Stimulated activated naive CD4-positive, alpha-beta T cell treated with Interleukin-2 at 50 U/mL for 16 hours (primary cell): Measurements from ENCODE around the gene OR8D2.

ENCODE experiments used
- DNase-seq: peaks from one replicate; lab custom pipeline; 2025; lab: John Stamatoyannopoulos, UW

OR8D2 gene, protein sequence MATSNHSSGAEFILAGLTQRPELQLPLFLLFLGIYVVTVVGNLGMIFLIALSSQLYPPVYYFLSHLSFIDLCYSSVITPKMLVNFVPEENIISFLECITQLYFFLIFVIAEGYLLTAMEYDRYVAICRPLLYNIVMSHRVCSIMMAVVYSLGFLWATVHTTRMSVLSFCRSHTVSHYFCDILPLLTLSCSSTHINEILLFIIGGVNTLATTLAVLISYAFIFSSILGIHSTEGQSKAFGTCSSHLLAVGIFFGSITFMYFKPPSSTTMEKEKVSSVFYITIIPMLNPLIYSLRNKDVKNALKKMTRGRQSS

DNA sequence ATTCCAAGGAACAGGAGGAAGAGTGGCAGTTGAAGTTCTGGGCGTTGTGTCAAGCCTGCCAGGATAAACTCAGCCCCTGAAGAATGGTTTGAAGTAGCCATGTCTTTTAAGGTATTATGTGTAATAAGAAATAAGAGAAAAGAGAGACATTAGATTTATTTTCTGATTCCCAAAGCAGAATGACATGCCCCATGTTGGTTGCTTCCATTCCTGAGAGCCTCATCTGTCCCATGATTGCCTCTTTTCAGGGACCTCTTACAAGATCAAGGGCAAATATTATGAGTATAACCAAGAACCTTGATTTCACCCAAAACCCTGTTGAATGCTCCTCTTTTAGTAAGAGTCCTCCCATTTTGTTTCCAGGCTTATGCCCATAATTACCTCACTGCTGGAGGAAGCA lies at the start of gene OR8D2:
Gene OR8D2, minus strand, starts transcription at position 101 of the 400 bp plus-strand sequence. Its CDS starts 0 bp downstream, at position 101.
- DNase-seq: no peak

DNA sequence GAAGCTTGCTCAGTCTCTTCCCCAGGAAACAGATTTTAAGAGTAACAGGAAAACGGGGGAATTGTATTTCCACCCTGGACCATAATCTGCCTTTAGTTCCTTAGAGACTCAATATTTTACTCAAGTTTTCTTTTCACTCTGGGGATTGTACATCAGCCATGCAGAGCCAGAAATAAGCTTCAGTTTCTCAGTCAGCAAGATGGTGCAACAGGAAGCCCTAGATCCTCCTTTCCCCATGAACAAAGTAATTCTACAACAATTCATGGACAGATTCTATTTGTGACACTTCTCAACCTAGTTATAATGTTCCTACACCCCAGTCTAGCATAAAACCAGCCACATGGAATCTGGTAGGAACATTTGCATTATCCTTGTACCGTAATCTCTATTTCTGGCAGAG lies 39.6 kb upstream of the OR8D2 start:
- no peak for DNase-seq

DNA sequence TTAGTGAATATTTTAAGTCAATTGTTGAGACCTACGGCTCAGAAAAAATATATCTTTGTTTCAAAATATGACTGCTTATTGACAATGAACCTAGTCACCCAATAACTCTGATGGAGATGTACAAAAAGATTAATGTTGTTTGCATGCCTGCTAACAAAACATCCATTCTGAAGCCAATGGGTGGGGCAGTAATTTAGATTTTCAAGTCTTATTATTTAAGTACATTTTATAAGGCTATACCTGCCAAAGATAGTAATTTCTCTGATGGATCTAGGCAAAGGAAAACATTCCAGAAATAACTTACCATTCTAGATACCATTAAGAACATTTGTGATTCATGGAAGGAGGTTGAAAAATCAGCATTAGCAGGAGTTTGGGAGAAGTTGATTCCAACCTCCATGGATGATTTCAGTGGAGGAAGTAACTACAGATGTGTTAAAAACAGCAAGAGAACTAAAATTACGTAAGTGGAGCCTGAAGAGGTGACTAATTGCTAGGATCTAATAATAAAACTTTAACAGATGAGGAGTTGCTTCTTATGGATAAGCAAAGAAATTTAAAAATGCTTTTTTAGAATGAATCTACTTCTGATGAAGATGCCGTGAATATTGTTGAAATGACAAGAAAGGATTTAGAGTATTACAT lies 26.4 kb upstream of the OR8D2 start:
- no peak for DNase-seq

DNA sequence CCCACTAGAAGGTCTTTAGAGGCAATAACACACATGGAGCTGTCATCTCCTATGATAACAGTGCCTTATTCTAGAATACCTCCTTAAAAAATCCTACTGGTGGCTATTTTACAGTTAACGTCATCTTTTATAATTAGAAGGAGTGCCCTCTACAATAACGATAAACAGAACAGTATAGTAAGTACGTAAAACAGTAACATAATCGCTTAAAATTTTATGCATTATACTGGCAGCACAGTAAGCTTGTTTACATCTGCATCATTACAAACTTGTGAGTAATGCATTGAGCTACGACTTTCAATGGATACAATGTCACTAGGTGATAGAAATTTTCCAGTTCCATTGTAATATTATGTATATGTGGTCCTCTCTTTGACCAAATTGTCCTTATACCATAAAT lies 24.3 kb upstream of the OR8D2 start:
- DNase-seq: no peak

DNA sequence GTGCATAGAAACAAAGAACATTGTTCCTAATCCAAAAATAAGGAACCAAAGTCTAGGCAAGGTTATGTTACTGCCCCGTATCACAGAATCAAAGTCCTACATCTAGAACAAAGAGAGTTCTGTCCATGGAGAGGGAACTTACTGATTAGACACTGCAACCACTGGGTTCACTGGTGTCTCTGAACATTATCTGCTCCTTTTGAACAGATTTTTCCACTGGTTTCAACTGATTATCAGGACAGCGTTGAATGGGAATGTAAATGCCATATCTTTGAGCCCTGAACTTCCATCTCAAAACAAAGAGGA lies 20.1 kb upstream of the OR8D2 start:
- DNase-seq: no peak

DNA sequence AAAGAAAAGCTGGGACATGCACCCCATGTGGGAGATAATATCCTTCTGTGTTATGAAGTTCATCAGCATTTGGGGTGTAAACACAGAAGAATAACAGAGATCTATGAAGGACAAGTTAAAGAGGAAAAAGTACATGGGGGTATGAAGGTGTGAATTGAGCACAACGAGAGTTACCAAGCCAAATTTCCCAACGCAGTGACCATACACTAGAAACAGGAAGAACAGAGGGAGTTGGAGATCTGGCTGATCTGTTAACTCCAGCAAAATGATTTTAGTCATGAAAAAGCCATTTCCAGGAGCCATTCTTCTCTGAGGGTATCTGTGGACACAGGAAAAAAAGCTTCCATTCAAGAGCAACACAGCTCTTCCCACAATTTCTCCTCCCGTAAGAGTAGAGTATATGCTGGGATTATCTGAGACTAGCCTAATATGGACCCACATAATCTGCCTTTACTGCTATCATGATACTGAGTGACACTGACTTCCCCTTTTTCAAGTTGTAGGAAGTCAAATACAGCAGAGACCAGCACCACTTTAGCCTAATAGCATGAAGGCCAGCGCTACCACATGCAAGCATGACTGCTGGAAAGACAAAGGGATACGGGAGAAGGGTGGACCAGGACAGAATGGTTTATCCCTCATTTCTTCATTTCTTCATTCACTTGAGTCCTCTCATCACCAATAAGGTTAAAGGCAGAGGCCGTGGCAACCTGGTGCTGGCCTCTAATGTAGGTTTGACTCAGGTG lies 19.6 kb upstream of the OR8D2 start:
- no peak for DNase-seq

DNA sequence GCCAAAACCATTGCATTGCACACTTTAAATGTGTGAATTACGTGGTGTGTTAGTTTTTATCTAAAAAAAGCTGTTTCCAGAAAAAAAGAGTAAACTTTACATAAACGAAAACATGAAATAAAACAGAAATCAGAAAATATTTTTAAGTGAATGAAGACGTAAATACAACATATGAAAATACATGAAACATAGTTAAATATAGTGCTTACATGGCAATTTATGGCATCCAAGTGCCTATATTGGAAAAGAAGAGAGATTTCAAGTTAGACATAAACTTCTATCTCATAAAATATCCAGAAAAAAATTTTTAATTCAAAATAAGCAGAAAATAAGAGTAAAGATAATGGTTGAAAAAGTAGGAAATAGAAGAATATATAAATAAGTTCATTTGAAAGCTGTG lies 11.9 kb upstream of the OR8D2 start:
- no peak for DNase-seq

DNA sequence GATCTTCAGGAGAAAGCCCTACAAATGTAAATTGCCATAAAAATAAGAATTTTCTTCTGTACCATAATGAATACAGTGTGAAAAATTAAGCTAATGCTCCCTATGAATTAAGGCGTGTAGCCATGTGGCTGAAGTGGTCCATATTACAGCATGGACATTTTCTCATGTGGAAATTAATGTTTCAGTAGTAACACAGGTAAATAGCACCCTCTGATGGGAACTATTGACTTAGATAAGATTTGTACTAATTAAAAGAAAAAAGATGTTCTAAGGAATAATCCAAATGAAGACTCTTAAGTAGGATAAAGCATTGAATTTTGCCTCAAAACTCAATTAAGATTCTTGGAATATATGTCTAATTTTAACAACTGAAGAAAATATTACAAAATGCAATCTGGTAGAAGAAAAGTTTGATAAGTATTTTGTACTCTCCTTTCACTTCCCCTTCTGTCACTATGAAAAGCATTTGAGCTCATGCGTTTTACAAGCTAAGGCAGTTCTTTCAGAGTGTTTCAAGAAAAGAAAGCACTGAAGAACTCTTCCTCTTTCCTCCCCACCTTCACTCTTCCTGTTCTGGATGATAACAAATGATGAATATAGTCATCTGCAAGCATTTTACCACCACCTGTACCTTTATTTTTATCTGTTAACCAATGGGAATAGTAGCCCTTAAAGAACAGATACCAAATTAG lies 9.9 kb upstream of the OR8D2 start:
- no peak for DNase-seq

DNA sequence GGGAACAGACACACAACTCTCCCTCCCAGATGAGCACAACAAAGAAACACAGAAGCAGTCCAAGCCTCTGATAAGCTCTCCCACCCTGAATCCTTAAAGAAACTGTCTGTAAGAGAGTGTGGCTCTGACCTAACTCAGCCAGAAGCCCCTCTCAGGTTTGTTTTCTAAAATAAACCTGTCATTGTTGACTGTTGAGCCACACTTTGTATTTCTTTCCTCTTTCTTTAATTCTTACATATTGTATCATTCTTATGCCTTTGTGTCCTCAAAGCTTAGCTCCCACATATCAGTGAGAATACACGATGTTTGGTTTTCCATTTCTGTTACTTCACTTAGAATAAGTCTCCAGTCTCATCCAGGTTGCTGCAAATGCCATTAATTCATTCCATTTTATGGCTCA lies 7.8 kb upstream of the OR8D2 start:
- no peak for DNase-seq

DNA sequence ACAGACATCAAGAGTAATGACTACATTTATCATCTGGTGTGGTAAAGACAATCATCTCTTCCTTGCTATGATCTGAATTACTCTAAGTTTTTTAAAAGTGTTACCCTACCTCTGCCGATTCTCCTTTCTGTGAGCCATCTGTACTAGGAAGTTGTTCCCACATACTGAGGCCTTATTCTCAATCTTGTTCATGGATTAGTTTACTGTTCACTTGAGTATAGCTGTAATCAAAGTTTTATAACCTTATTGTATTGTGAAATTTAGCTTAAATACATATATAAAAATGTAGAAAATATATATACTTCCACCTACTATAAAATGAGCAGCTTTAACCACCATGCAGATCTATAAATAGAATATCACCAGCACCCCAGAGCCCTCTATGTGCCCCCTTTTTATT lies 2.4 kb upstream of the OR8D2 start:
- no peak for DNase-seq

DNA sequence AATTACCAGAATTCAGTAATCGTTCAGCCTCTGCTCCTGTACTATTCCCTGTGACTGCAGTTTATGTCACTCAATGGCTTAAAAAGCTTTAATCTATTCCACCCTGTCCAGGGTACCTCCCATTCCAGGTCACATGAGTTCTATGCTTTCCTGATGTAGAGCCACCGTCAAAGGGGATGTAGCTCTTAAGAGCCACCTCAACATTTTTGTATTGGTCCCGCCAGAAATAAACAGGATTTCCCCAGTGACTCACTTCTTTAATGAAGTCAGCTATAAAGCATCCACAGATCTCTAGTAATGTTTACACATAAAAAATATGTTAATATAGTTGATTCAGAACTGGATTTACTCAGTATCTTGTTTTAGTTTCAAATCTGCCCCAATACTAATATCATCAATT lies 4.9 kb downstream of the OR8D2 start:
- DNase-seq: no peak

DNA sequence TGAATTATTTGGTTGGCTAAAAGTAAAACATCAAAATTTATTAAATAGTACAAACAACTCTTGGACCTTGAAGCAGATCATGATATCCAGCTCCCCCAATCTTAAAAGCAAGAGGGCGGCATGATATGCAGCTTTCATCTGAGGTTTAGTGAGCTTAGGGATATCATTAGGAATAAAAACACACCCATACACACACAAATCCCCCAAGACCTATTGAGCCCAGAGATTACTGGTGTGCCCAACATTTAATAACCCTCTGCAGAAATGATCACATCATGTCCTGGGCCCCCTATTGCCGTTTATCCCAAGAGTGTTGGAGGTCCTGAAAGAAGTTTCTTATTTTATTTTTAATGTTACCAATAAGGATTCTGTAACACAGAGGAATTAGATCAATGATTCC lies 6.1 kb downstream of the OR8D2 start, which contains the start of gene OR8D1:
Gene OR8D1, minus strand, starts transcription at position 101 of the 400 bp plus-strand sequence. CDS start 3,183 bp downstream, outside the sequence.
- DNase-seq: no peak

DNA sequence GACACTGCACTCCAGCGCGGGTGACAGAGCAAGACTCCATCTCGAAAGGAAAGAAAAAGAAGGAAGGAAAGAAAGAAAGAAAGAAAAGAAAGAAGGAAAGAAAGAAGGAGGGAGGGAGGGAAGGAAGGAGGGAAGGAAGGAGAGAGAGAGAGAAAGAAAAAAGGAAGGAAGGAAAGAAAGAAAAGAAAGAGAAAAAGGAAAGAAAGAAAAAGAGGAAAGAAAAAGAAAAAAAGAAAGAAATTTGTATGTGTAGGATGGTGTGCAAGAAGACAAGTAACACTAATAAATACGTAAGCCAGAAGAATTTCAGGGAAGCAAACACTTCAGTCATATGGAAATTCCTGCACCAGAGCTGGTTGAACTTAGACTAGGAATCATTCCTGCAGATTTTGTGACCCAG lies 6.9 kb downstream of the OR8D2 start:
- no peak for DNase-seq

DNA sequence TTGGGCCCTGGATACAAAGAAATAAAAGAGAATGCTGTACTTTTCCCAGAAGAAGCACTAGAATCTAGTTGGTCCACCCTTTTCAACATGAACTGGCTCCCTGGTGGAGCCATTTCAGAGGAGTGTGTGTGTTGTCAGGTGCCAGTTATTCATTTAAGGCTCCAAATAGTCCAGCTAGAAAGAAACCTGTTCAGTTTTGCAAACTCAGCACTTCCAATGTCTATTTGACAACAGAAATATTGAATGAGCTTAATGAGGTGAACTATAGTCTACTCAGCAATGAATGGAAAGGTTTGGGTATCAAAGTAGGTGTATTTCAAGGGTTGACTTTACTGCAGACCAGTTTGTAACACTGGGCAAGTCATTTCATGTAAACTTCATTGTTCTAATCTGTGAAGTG lies 8.3 kb downstream of the OR8D2 start:
- no peak for DNase-seq

DNA sequence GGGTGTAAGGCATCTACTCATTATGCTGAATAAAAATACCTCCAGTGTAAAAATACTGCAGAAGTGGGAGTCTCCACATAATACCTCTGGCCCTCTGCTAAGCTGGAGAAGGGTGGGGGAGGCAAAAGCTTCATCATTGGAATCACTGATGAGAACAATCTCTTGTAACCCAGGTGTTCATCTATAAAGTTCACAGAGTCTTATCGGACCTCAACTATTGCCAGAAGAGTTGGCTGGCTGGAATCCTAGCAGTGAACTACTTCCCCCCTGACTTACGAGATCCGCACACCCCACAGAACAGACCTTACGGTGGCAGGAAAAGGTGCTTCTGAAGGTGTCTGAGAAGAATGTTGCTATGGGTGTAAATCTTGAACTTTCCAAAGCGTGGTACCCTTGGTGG lies 8.7 kb downstream of the OR8D2 start:
- no peak for DNase-seq

DNA sequence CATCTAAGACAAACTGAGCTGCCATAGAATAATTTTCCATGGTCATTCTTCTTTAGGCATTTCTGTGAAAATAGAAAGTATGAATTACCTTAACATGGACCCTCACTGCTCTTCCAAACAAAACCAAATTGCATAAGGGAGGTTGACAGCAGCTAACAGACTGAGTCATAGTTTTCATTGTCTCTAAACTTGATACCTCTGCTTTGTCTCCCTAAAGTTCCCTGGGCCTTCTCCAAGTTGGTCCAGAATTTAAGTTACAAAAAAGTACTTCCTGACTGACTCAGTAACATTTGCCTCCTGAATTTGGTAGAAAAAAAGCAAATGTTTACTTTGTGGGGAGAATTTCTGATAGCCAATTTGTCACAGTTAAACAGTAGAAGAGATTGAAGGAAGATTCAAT lies 9.3 kb downstream of the OR8D2 start:
- no peak for DNase-seq

DNA sequence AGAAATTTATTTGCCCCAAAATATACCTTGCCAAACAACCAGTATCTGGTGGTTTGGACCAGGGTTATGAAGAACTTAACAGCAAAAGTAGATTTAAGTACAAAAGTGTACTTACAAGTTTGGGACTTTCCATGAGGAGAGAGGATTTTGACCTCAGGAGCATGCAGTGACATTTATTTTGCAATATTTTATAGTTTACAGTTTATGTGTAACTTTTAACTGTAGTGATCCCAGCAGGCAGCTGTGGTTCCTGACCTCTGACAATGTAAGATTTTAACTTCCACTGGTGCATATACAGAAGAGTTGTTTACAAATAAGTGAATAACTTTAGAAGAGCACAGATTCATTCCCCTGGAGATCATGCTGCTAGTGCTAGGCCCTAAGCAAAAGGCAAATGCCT lies 12.9 kb downstream of the OR8D2 start:
- DNase-seq: no peak

DNA sequence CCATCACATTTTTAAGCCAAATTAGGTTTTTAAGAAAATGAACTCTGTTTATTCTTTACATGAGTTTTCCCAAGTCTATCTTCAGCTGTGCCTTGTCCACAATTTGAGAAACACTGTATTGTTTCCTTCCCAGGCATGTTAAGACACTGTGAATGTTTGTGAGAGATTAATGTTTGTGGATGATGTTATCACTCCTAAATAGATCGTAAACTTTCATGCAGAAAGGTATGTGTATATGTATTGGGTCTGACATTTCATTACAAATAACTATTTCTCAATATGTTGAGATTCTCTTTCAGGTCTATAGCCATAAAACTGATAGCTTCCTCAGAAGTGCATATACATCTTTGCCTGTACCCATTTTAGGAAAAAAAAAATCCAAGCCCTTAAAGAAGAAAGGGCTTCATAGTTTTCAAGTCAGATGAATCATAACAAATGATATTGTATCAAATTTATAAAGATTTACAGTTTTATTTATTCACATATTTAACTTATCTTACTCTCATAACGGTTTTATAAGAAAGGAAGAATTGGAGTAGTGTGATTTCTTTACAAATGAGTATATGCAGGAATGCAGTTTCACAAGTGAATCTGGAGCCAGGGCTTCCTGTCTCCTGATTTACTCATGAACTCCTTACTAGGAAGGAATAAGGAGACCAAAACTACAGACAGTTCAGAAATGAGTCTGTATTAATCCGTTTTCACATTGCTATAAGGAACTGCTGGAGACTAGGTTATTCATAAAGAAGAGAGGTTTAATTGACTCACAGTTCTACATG lies 17.5 kb downstream of the OR8D2 start:
- DNase-seq: no peak

DNA sequence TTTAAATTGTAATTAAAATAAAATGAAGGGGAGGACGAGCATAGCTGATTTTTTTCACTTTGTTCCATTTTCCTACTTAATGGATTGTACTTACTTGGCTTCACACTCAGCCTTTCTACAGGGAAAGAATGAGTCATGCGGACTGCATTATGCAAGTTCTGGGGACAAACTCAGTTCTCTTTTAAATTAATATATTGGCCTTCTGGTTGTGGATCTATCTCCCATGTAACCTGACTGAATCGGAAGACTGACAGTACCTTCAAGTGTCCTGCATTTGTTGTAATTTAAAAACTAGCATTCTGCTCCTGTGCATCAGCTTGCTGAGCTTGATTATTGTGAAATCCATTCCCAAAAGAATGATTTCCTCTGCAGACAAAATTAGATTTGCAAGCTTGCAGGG lies 18.4 kb downstream of the OR8D2 start:
- no peak for DNase-seq

DNA sequence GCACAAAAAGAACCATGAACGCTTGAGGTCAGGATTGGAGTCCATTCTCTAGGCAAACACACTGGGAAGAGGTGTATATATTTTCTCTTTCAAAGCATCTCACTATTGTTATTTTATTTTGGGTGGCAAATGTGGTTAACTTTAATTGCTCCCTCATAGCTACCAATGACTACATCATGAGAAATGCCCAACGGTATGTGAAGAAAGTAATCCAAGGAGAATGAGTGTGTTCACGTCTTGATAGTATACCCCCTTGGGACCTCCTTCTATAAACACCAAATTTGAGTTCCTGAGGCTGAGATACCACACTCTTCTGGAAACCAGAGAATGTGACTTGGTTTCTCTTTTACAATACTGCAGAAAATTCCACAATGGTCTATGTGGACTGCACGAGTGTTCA lies 22.1 kb downstream of the OR8D2 start:
- no peak for DNase-seq

DNA sequence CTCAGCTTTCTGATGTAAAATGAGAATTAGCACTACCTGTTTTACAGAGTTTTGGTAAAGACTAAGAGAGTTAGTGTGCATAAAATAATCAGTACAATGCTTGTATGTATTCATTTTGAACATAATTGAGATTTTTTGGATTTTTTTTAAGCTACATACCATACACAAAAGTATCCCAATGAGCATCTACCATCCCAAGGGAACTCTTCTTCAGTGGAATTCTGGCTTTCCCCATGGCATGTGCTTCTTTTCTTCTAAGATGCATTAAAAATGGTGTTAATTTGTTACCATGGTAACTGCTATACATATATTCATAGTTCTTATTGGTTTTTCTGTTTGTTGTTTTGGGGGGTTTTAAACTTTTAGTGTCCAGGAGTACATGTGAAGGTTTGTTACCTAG lies 24.0 kb downstream of the OR8D2 start:
- no peak for DNase-seq

DNA sequence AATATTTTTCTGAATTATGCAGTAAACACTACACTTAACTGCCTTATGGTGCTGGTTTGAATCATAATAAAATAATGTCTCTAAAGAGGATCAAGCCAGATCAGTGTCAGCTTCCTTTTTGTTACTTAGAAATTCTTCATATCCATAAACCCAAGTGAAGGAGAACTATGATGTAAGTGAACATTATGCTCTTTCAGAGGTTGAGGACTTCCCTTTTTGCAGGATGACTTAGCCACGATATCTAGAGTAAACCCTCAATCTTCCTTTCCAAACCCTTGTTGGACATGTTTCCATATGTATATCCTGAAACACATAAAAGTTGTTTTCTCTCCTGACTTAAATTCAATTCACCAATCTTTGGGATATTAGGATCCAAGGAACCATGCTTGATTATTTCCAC lies 25.3 kb downstream of the OR8D2 start:
- DNase-seq: no peak
